Right lobe of liver (tissue), 4 donors: ENCODE measurements around the gene RNF215.

Experiments
- POLR2A ChIP-seq: fragments of 450-650 bp; IDR thresholded peaks from one replicate; pipeline ENCODE4 v1.6.1; 2017; ENCODE audit warnings: antibody characterized with exemption, mild to moderate bottlenecking
- TF ChIP-seq, protein P1 (sequence below), 4 donors: fragments of 200-600 bp in 3 of 4; fragments of 450-650 bp in 1 of 4; IDR thresholded peaks; one replicate each; pipeline versions ENCODE4 v1.5.1 to v1.8.0; 2016 to 2022; ENCODE audit warnings: antibody characterized with exemption in 4 of 4, mild to moderate bottlenecking in 2 of 4
- donor health status: DM: no; HTN: no; CAD: no.
- donor health status: DM: no; HTN: no; CAD: no.
- donor health status: DM: no; HTN: yes; CAD: no.

DNA sequence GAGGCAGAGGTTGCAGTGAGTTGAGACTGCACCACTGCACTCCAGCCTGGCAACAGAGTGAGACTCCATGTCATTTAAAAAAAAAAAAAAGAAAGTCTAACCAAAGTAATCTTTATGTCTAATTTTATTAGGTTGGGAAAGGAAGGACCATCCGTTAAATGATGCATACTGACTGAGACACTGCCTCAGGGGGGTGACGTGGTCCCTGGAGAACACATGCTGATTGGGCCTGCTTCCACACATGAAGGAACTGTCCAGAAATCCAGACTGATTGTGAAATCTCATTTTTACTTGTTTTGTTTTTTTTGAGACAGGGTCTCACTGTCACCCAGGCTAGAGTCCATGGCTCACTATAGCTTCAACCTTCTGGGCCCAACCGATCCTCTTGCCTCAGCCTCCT, 36.0 kb downstream of the RNF215 start:
- TF ChIP-seq, protein P1, sequence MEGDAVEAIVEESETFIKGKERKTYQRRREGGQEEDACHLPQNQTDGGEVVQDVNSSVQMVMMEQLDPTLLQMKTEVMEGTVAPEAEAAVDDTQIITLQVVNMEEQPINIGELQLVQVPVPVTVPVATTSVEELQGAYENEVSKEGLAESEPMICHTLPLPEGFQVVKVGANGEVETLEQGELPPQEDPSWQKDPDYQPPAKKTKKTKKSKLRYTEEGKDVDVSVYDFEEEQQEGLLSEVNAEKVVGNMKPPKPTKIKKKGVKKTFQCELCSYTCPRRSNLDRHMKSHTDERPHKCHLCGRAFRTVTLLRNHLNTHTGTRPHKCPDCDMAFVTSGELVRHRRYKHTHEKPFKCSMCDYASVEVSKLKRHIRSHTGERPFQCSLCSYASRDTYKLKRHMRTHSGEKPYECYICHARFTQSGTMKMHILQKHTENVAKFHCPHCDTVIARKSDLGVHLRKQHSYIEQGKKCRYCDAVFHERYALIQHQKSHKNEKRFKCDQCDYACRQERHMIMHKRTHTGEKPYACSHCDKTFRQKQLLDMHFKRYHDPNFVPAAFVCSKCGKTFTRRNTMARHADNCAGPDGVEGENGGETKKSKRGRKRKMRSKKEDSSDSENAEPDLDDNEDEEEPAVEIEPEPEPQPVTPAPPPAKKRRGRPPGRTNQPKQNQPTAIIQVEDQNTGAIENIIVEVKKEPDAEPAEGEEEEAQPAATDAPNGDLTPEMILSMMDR (IDR thresholded peaks at IDR 0.05): no peak
- no peak for TF ChIP-seq POLR2A
